ENCODE measurements around the gene PIEZO2. TPM values are rescaled to one million over a fixed set of nuclear protein-coding genes. Genes with fewer than 3 reads are reported as not detected.

The PIEZO2 gene
- total and polyA plus RNA-seq, 2 of the 8 experiments (the other 6 are each of a cell fraction or from before 2014, with no cell fraction given) = 4.7 to 16.5 TPM

DNA sequence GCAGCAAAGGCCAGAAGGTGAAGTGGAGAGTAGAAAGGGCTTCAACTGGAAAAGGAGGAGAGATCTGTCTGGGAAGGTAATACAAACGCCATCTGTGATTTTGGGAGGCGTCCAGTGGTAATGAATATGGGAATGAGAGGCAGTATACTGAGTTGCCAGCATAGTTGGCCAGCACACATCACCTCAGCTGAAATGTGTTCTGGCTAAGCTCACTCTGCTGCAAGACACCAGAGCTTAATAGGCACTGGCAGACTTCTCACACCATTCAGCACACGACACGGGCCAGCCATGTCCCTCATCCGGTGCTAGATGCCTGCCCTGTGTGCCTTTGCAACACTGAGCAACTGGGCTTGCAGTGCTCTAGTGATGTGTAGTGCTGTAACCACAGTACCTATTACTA lies 277.1 kb downstream of the PIEZO2 start:
- H2AK5ac ChIP-seq (ENCODE audit: low read depth, low read length) = no peak overlapping the region
- no peak overlapping the region for H4K91ac ChIP-seq (replicated peaks; ENCODE audit: insufficient read length, low read length)
- H2AFZ ChIP-seq (ENCODE audit: low read length) = no peak overlapping the region; the same call in 1 of the 2 replicates
- no peaks in the 10 kb centered on the region for H3K9me3 ChIP-seq (ENCODE audit: insufficient read depth in 2 of 2, low read depth in 1 of 2, low read length in 1 of 2)
- no peak overlapping the region for H3K23ac ChIP-seq (ENCODE audit: insufficient read length)
- no peaks in the 10 kb centered on the region for H3K36me3 ChIP-seq (ENCODE audit: control insufficient read depth in 2 of 4, insufficient read depth in 4 of 4, low read length in 3 of 4)
- TF ChIP-seq TCF12 (IDR thresholded peaks at IDR 0.05; ENCODE audit: low read depth, low read length) (no peak), POLR2A (IDR thresholded peaks at IDR 0.05; ENCODE audit: control extremely low read depth in 1 of 2, low read depth in 2 of 2, low read length in 2 of 2) (no peak), SP4 (IDR thresholded peaks at IDR 0.05; ENCODE audit: low read length) (no peak), EZH2 (IDR thresholded peaks at IDR 0.05; ENCODE audit: low read depth, low read length, severe bottlenecking) (no peak), POU5F1 (IDR thresholded peaks at IDR 0.05; ENCODE audit: low read depth, low read length) (no peak), ZNF274 (IDR thresholded peaks at IDR 0.05; ENCODE audit: borderline replicate concordance, extremely low read depth, low read length) (no peak), CHD2 (IDR thresholded peaks at IDR 0.05; ENCODE audit: low read length) (no peak), TBP (IDR thresholded peaks at IDR 0.05; ENCODE audit: low read depth, low read length) (no peak), SIRT6 (IDR thresholded peaks at IDR 0.05; ENCODE audit: low read length) (no peak), ATF3 (IDR thresholded peaks at IDR 0.05; ENCODE audit: insufficient read depth, low read depth, low read length) (no peak), RAD21 (IDR thresholded peaks at IDR 0.05 in 1 of 2, conservative IDR thresholded peaks at IDR 0.05 in 1 of 2; ENCODE audit: low read depth in 2 of 2, low read length in 2 of 2) (no peak), TEAD4 (IDR thresholded peaks at IDR 0.05; ENCODE audit: low read depth, low read length) (no peak)
- DNase-seq (ENCODE audit: low read depth in 1 of 2, low spot score in 2 of 2) (no peak), FAIRE-seq (no peak)
- H2BK12ac ChIP-seq (ENCODE audit: low read depth, low read length) = no peak overlapping the region
- no peak overlapping the region for H3K14ac ChIP-seq (ENCODE audit: insufficient read length)
- no peak overlapping the region for H3K27ac ChIP-seq (ENCODE audit: low read depth, low read length)
- no peaks in the 10 kb centered on the region for H3K4me1 ChIP-seq (replicated peaks in 1 of 4; ENCODE audit: control insufficient read depth in 3 of 4, insufficient read depth in 4 of 4, low read length in 3 of 4)
- H3K4me3 ChIP-seq (ENCODE audit: extremely low read depth in 1 of 4, insufficient read depth in 2 of 4, low read depth in 3 of 4, low read length in 4 of 4) = no peak overlapping the region
- CTCF ChIA-PET (ENCODE audit: partially characterized antibody) = no interaction called here
- no peaks in the 10 kb centered on the region for H4K20me1 ChIP-seq (replicated peaks in 1 of 2; ENCODE audit: control insufficient read depth in 1 of 2, insufficient read depth in 2 of 2, low read length in 2 of 2)
- no peak overlapping the region for H4K8ac ChIP-seq (ENCODE audit: extremely low read depth, insufficient read depth, low read length)
- no peak overlapping the region for H3K4ac ChIP-seq (replicated peaks; ENCODE audit: insufficient read length, low read depth, low read length)
- WGBS, 2 experiments (ENCODE audit: extremely low coverage in 1 of 2, insufficient coverage in 1 of 2, insufficient read length in 1 of 2, insufficient replicate concordance in 2 of 2, low coverage in 1 of 2, low lambda C conversion rate in 2 of 2, missing lambda C conversion rate in 1 of 2) = 85% methylated on average over 5 of the region's 5 CpGs; no CpG with 5 or more reads in 1 of the 2 experiments
- H3K56ac ChIP-seq (replicated peaks; ENCODE audit: insufficient read length, low read depth, low read length) = no peak overlapping the region
- H3K79me2 ChIP-seq (ENCODE audit: control insufficient read depth in 1 of 2, insufficient read depth in 2 of 2, low read length in 2 of 2) = no peaks in the 10 kb centered on the region
- no peak overlapping the region for H2BK20ac ChIP-seq (ENCODE audit: low read length)
- H3K23me2 ChIP-seq (ENCODE audit: low read depth, low read length) = no peaks in the 10 kb centered on the region
- no peak overlapping the region for H3K9ac ChIP-seq (replicated peaks in 1 of 4; ENCODE audit: extremely low read depth in 1 of 4, low read depth in 3 of 4, low read length in 3 of 4)
- no peak overlapping the region for H3K4me2 ChIP-seq (ENCODE audit: insufficient read depth in 1 of 2, low read depth in 2 of 2, low read length in 2 of 2)
- no peaks in the 10 kb centered on the region for H3K27me3 ChIP-seq (replicated peaks in 1 of 4; ENCODE audit: control insufficient read depth in 3 of 4, extremely low read depth in 1 of 4, insufficient read depth in 3 of 4, low read length in 3 of 4)
- H3K18ac ChIP-seq (ENCODE audit: extremely low read depth, low read length) = no peak overlapping the region
- H2BK120ac ChIP-seq (replicated peaks; ENCODE audit: low read depth, low read length) = no peak overlapping the region
- no peak overlapping the region for H2BK15ac ChIP-seq (ENCODE audit: low read length)
- no peak overlapping the region for H2BK5ac ChIP-seq (ENCODE audit: low read depth, low read length)
- POLR2A ChIA-PET (ENCODE audit: partially characterized antibody) = no interaction called here
- no peaks in the 10 kb centered on the region for H3K79me1 ChIP-seq (ENCODE audit: low read depth, low read length)
- H4K5ac ChIP-seq (ENCODE audit: insufficient read length, low read depth, low read length) = no peak overlapping the region
